Ovary (tissue), 3 donors: ENCODE measurements around the gene FRMD4A.

Source experiments
- EP300 ChIP-seq: sonication (generic); formaldehyde crosslinking; IDR thresholded peaks from one replicate; pipeline ENCODE4 v1.6.1; 2017; ENCODE audit warnings: antibody characterized with exemption
- TF ChIP-seq, protein P1 (sequence below), 3 donors: fragments of 450-650 bp in 2 of 3; fragments of 200-600 bp in 1 of 3; IDR thresholded peaks; one replicate each; pipeline versions ENCODE4 v1.5.1 to v1.8.0; 2016 to 2022; ENCODE audit warnings: antibody characterized with exemption in 3 of 3, mild to moderate bottlenecking in 1 of 3
- donor health status: DM: no; HTN: no; CAD: no.

- TF ChIP-seq, protein P1, sequence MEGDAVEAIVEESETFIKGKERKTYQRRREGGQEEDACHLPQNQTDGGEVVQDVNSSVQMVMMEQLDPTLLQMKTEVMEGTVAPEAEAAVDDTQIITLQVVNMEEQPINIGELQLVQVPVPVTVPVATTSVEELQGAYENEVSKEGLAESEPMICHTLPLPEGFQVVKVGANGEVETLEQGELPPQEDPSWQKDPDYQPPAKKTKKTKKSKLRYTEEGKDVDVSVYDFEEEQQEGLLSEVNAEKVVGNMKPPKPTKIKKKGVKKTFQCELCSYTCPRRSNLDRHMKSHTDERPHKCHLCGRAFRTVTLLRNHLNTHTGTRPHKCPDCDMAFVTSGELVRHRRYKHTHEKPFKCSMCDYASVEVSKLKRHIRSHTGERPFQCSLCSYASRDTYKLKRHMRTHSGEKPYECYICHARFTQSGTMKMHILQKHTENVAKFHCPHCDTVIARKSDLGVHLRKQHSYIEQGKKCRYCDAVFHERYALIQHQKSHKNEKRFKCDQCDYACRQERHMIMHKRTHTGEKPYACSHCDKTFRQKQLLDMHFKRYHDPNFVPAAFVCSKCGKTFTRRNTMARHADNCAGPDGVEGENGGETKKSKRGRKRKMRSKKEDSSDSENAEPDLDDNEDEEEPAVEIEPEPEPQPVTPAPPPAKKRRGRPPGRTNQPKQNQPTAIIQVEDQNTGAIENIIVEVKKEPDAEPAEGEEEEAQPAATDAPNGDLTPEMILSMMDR (IDR thresholded peaks at IDR 0.05), result no peak
- no peak for TF ChIP-seq EP300
These were observed 410.7 kb downstream of the FRMD4A start for GRCh38 chr10:13920031-13920430.
